Measurements from ENCODE around the gene PARP15.
"Not testable (repeated sequence)": the region's sequence is repeated elsewhere in the genome, so short reads cannot be mapped to it uniquely, and the experiment has no call there.

PARP15 gene

DNA sequence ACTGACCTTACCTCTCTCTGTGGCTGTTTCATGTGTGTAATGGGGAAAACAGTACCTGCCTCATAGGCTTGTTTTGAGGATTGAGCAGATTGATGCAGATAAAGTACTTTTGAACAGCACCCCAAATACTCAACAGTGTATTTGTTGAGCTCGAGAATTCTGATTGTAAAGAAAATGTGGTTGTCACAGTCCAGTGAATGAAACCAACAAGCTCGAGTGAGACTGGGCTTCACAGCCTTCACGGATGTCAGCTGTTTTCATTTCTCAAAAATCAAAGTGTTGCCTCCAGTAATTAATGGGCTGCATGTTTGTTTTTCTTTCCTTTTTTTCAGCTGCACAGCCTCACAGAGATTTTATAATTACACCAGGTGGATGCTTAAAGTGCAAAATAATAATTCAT is 43.7 kb downstream of the PARP15 start:
- DNase-seq: peak in 1 of 2 experiments; percentile 64

DNA sequence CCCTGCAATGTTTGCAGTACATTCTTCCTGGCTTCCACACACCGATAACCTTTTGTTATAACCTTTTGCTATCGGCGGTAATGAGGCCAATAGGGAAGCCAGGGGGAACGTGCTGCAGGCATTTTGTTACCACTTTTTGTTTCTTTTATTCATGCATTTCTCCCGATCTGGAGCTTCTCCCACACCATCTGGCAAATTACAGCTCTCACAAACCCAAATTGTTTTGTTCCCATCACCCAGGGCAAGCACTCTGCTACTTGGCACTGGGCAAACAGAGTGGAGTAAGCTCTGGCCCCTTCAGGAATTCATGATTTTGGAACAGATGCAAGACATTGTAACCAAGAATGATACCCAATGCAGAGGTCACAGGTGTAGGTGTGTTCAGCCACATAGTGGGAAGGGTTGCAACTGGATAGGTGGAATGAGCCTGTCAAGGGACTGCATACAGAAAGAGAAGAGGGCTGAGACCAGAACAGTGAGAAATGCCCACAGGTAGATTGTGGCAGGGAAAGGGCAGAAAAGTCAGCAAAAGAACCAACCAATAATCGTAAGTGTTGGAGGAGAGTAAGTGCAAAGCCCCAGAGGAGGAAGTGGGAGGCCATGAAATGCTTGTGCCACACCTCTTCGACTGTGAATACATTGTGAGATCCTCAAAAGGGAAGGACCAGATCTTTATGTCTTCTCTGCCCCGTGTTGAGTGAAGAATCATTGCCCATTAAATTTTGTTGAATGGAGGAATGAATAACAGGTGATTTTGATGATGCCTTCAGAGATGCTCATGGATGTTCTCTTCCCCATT is 45.8 kb downstream of the PARP15 start:
- DNase-seq: no peak

- no peak for DNase-seq
Measured at GRCh38 chr3:122626515-122627180, 49.2 kb downstream of the PARP15 start.

GRCh38 chr3:122627301-122627700 is 49.9 kb downstream of the PARP15 start:
- no peak for DNase-seq

DNA sequence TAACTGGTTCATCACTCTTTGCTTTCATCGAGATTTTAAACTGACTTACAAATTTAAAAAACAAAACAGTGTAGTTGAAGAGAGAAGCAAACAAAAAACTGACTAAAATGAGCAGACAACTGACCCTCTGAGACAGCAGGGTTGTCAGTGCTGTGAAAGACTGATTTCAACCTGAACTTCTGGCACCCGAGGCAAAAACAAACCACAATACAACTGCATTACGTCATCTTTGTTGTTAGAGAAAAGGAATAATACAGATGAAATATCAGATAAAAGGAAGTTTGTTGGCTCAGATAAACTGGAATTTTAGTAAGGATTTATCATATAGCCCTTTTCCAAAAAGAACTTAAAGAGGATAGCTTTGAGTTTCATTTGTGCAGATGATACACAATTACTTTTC is 51.1 kb downstream of the PARP15 start:
- no peak for DNase-seq

GRCh38 chr3:122629763-122630162 is 52.3 kb downstream of the PARP15 start:
- no peak for DNase-seq

GRCh38 chr3:122635789-122636188 is 58.3 kb downstream of the PARP15 start:
- no peak for DNase-seq

DNA sequence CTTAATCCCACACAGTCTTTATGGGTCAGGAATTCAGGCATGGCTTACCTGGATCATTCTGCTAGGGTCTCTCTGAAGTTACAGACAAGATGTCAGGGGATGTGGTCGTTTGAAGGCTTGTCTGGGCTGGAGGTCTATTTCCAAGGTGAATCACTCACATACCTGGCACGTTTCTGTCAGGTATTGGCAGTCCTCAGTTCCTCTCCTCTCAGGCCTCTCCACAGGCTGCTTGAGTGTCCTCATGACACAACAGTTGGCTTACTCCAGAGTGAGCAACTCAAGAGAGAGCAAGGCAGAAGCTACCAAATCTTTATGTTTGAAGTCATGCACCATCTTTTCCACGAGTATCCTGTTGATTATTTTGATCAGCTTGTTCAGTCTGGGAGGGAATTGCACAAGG is 59.2 kb downstream of the PARP15 start:
- DNase-seq: no peak

DNA sequence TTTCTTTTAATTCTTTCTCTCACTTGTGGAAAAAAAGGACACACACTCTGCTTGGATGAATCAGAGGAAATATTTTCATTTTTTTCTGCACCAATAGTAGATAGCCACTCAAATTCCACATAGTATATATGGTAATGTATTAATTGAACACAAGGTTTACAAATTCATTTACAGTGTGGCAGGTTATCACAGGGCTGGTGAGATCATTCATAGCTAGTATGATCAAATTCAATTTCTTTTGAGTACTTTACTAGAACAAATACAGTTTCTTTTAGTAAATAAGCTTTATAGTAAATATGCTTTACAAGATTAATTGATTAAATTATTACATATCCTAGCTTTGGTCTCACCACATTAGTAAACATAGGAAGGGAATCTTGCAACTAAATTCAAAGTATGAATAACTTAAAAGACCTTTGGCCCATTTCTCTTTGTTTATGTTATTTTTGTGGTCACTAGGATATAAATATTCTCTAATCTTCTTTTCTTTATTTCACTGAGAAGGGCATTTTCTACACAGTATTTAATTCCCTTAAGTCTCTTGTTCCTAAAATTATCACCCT is 63.1 kb downstream of the PARP15 start:
- no peak for DNase-seq

DNA sequence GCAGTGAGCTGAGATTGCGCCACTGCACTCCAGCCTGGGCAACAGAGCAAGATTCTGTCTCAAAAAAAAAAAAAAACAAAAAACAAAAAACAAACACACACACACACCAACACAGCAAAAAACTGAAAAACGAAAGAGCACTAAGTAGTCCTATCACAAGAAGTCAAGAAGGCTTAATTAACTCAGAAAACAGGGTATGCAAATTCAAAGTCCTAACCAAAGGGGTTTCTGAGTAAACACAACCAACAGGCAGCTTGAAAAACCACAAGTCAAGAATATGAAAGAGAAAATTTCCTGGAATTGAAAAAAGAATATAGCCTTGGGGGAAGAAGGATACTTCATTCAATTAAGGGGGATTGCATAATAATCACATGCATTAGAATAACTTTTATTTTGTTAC is 65.5 kb downstream of the PARP15 start:
- no peak for DNase-seq

GRCh38 chr3:122646146-122646988 is 68.9 kb downstream of the PARP15 start:
- DNase-seq: no peak

DNA sequence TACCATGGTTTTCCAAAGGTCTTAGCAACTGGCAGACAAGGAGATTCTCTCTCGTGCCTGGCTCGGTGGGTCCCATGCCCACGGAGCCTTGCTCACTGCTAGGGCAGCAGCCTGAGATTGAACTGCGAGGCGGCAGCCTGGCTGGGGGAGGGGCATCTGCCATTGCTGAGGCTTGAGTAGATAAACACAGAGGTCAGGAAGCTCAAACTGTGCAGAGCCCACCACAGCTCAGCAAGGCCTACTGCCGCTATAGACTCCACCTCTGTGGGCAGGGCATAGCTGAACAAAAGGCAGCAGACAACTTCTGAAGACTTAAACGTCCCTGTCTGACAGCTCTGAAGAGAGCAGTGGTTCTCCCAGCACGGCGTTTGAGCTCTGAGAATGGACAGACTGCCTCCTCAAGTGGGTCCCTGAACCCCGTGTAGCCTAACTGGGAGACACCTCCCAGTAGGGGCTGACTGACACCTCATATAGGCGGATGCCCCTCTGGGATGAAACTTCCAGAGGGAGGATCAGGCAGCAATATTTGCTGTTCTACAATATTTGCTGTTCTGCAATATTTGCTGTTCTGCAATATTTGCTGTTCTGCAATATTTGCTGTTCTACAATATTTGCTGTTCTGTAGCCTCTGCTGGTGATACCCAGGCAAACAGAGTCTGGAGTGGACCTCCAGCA is 73.9 kb downstream of the PARP15 start:
- DNase-seq: not testable (repeated sequence)

DNA sequence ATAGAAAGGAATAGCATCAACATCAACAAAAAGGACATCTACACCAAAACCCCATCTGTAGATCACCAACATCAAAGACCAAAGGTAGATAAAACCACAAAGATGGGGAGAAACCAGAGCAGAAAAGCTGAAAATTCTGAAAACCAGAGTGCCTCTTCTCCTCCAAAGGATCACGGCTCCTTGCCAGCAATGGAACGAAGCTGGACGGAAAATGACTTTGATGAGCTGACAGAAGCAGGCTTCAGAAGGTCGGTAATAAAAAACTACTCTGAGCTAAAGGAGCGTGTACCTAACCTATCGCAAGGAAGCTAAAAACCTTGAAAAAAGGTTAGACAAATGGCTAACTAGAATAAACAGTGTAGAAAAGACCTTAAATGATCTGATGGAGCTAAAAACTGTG is 74.5 kb downstream of the PARP15 start:
- not testable (repeated sequence) for DNase-seq

DNA sequence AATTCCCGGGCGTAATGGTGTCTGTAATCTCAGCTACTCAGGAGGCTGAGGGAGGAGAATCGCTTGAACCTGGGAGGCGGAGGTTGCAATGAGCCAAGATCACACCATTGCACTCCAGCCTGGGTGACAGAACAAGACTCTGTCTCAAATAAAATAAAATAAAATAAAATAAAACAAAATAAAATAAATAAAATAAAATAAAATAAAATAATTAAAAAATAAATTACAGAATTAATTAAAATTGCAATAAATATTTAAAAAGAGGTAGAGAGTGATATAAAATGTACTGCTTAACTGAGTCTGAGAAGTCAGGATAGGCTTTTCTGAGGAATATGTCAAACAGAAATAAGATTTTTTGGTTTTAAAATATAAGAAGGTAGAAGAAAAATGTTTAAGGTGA is 80.9 kb downstream of the PARP15 start:
- DNase-seq: not testable (repeated sequence)

GRCh38 chr3:122660297-122660974 is 83.0 kb downstream of the PARP15 start:
- DNase-seq: no peak

DNA sequence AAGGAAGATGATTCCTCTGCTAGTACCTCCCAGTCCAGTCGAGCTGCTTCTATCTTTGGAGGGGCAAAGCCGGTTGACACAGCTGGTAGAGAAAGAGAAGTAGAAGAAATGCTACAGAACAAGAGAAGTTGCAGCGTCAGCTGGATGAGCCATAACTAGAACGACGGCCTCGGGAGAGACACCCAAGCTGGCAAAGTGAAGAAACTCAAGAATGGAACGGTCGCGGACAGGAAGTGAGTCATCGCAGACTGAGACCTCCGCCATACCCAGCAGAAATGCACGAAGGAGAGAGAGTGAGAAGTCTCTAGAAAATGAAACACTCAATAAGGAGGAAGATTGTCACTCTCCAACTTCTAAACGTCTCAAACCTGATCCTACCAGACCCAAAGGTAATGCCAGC is 84.2 kb downstream of the PARP15 start:
- DNase-seq: no peak

- DNase-seq: no peak
Measured at GRCh38 chr3:122662505-122662904, 85.1 kb downstream of the PARP15 start.

DNA sequence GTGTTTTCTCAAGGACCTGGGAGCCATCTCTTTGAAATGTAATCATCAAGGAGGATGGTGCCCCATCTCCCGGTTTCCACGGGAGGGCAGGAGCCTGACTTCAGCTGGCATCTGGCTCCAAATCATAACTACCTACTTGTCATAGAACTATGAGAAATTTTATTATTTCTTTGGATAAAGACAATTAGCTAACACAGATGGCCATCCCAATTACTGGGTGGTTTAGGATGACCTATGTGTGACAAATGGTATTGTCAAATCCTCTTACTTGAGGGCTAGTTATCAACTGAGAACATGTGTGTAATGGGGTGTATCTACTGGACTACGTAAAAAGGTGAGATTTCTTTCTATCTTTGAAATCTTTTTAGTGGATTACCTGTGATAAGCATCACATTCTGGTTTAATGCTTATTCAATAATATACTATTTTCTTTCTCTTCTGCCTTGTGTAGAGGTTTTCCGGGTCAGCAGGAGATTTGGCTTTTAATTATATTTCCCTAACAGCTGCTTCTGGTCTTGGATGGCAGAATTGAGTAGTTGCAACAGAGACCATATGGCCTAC is 87.9 kb downstream of the PARP15 start:
- DNase-seq: no peak

DNA sequence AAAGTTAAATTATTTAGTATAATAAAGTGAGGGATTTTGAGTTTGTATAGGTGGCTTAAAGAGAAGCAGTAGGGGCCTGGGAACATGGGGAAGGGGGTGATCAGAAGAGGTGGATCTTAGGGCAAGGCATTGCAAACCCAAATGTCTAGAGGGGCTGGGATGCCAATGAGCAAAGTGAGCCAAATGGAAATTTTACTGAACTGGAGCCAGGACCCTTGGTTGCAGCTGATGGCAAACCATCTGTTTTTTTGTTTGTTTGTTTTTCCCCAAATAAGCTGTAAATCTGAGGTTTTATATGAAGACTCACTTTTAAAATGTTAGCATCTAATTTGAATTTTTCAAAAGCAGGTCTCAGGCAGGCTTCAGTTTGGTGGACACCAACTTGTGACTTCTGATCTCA is 88.4 kb downstream of the PARP15 start:
- DNase-seq: no peak

GRCh38 chr3:122668930-122669730 is 91.7 kb downstream of the PARP15 start:
- no peak for DNase-seq

- no peak for DNase-seq
Measured at GRCh38 chr3:122671553-122671952, 94.1 kb downstream of the PARP15 start.
